K562 (cell line): ENCODE measurements around the gene SYT7.

Source experiments
- BHLHE40 ChIP-seq: IDR thresholded peaks from 2 replicates; pipeline ENCODE4 v1.6.1; 2011; ENCODE audit warnings: low read length, improper control_type of control experiment
- CTCF ChIP-seq, 3 experiments: IDR thresholded peaks in 2 of 3; conservative IDR thresholded peaks in 1 of 3; 2 replicates each; pipeline ENCODE4 v1.5.1; 2011 to 2012; ENCODE audit warnings: low read length in 3 of 3, mild to moderate bottlenecking in 3 of 3, control low read depth in 2 of 3, improper control_type of control experiment in 1 of 3, inconsistent platforms in 1 of 3, low read depth in 1 of 3, mixed read lengths in 1 of 3, moderate library complexity in 1 of 3; ENCODE audit not compliant: insufficient read depth in 2 of 3
- EHMT2 ChIP-seq: fragments of 450-650 bp; IDR thresholded peaks from 2 replicates; pipeline ENCODE4 v1.6.1; 2018; ENCODE audit warnings: antibody characterized with exemption
- FOSL1 ChIP-seq: fragments of 200-800 bp; sonication (Bioruptor generic); conservative IDR thresholded peaks from 2 replicates; pipeline ENCODE4 v1.6.1; 2016; ENCODE audit warnings: missing genetic modification characterization, missing compliant biosample characterization
- NFYB ChIP-seq: IDR thresholded peaks from 2 replicates; pipeline ENCODE4 v1.6.1; 2011; ENCODE audit warnings: mild to moderate bottlenecking, moderate library complexity; ENCODE audit not compliant: insufficient read length; ENCODE audit errors: extremely low read depth
- PBX2 ChIP-seq, 2 experiments: IDR thresholded peaks in 1 of 2; conservative IDR thresholded peaks in 1 of 2; 2 replicates each; pipeline ENCODE4 v1.6.1; 2016; ENCODE audit warnings: low read depth in 2 of 2, mild to moderate bottlenecking in 1 of 2, missing compliant biosample characterization in 1 of 2, missing genetic modification characterization in 1 of 2, moderate library complexity in 1 of 2
- POLR2A ChIP-seq: fragments of 450-650 bp; conservative IDR thresholded peaks from 2 replicates; pipeline ENCODE4 v1.6.1; 2016
- SLC30A9 ChIP-seq: fragments of 250-450 bp; sonication (Bioruptor Pico); IDR thresholded peaks from 2 replicates; pipeline ENCODE4 v1.8.0; 2022; ENCODE audit warnings: mild to moderate bottlenecking, moderate library complexity
- TBL1XR1 ChIP-seq, 2 experiments: IDR thresholded peaks; 2 replicates each; pipeline ENCODE4 v1.6.1; 2012; ENCODE audit warnings: improper control_type of control experiment in 2 of 2, low read length in 2 of 2, mild to moderate bottlenecking in 1 of 2
- TCF15 ChIP-seq: fragments of 250-450 bp; sonication (Bioruptor Pico); IDR thresholded peaks from 2 replicates; pipeline ENCODE4 v1.8.0; 2022; ENCODE audit warnings: moderate library complexity, mild to moderate bottlenecking, inconsistent platforms
- TCF3 ChIP-seq: sonication (generic); formaldehyde crosslinking; IDR thresholded peaks from 2 replicates; pipeline ENCODE4 v1.4.0; 2020; ENCODE audit warnings: mild to moderate bottlenecking, missing genetic modification reagents
- YY1 ChIP-seq, 3 experiments: IDR thresholded peaks; 2 replicates each; pipeline ENCODE4 v1.6.1; 2011; ENCODE audit warnings: low read length in 2 of 3, mild to moderate bottlenecking in 2 of 3, moderate library complexity in 2 of 3, borderline replicate concordance in 1 of 3, control low read depth in 1 of 3, low read depth in 1 of 3; ENCODE audit not compliant: insufficient read depth in 3 of 3, insufficient replicate concordance in 2 of 3, control insufficient read depth in 1 of 3, insufficient read length in 1 of 3; ENCODE audit errors: extremely low read depth in 1 of 3
- ZBTB2 ChIP-seq: fragments of 450-650 bp; IDR thresholded peaks from 2 replicates; pipeline ENCODE4 v1.6.1; 2016; ENCODE audit warnings: antibody characterized with exemption
- ZNF589 ChIP-seq: fragments of 200-800 bp; sonication (Bioruptor generic); IDR thresholded peaks from 2 replicates; pipeline ENCODE4 v1.6.1; 2016; ENCODE audit warnings: low read depth, missing genetic modification characterization, missing compliant biosample characterization

GRCh38 chr11:61518032-61518795, 62.7 kb downstream of the SYT7 start:
- TF ChIP-seq TBL1XR1 (IDR thresholded peaks at IDR 0.05; ENCODE audit: low read length in 2 of 2) (no peak), ZBTB2 (no peak), TCF15 (no peak), YY1 (IDR thresholded peaks at IDR 0.05; ENCODE audit: borderline replicate concordance in 1 of 3, control insufficient read depth in 1 of 3, extremely low read depth in 1 of 3, insufficient read depth in 3 of 3, insufficient read length in 1 of 3, insufficient replicate concordance in 2 of 3, low read depth in 1 of 3, low read length in 2 of 3) (no peak), FOSL1 (tag) (no peak), POLR2A (no peak), TCF3 (CRISPR knock-in tag) (no peak), SLC30A9 (CRISPR knock-in tag) (no peak), PBX2 (CRISPR knock-in tag; IDR thresholded peaks at IDR 0.05; ENCODE audit: low read depth) (no peak), PBX2 (tag; conservative IDR thresholded peaks at IDR 0.05; ENCODE audit: low read depth) (no peak), EHMT2 (no peak), ZNF589 (CRISPR knock-in tag) (no peak), CTCF (IDR thresholded peaks at IDR 0.05 in 2 of 3, conservative IDR thresholded peaks at IDR 0.05 in 1 of 3; ENCODE audit: insufficient read depth in 2 of 3, low read depth in 1 of 3, low read length in 3 of 3) (no peak), NFYB (no peak), BHLHE40 (no peak)
